Peyer's patch (tissue), 4 donors: ENCODE results near the gene SYCN. TPM values are rescaled to one million over a fixed set of nuclear protein-coding genes. Genes with fewer than 3 reads are reported as not detected.

Source experiments
- DNase-seq, 3 donors: peaks; one replicate each; pipeline ENCODE4 v3.0.0-alpha.2; 2017 to 2019
- H3K27ac ChIP-seq, 4 donors: fragments of 200-600 bp; sonication (generic); one replicate each; pipeline ENCODE4 v1.5.1; 2016 to 2019
- H3K27me3 ChIP-seq, 2 donors: fragments of 200-600 bp; sonication (generic); one replicate each; pipeline ENCODE4 v1.5.1; 2019
- H3K36me3 ChIP-seq, 3 donors: fragments of 200-600 bp; sonication (generic); one replicate each; pipeline ENCODE4 v1.5.1; 2016 to 2019
- H3K4me1 ChIP-seq, 4 donors: fragments of 200-600 bp; sonication (generic); one replicate each; pipeline ENCODE4 v1.5.1; 2016 to 2019
- H3K4me3 ChIP-seq, 4 donors: fragments of 200-600 bp; sonication (generic); 1 replicate in 3 of 4; 2 replicates in 1 of 4; pipeline ENCODE4 v1.5.1; 2016 to 2019; ENCODE audit warnings: mild to moderate bottlenecking in 1 of 4
- H3K9me3 ChIP-seq, 4 donors: fragments of 200-600 bp; sonication (generic); one replicate each; pipeline ENCODE4 v1.5.1; 2016 to 2019; ENCODE audit warnings: mild to moderate bottlenecking in 1 of 4
- CTCF ChIP-seq, 6 experiments: fragments of 450-650 bp in 4 of 6; fragments of 200-600 bp in 2 of 6; sonication (generic) in 1 of 6; IDR thresholded peaks; one replicate each; pipeline ENCODE4 v1.5.1; 2017 to 2019; ENCODE audit warnings: antibody characterized with exemption in 6 of 6, mild to moderate bottlenecking in 3 of 6, moderate library complexity in 1 of 6
- POLR2A ChIP-seq, 2 donors: fragments of 450-650 bp; IDR thresholded peaks; one replicate each; pipeline ENCODE4 v1.5.1; 2017; ENCODE audit warnings: antibody characterized with exemption in 2 of 2, mild to moderate bottlenecking in 2 of 2, moderate library complexity in 2 of 2
- total RNA-seq, 4 donors: library from RNA; depleted of rRNA; stranded (reverse); fragments of >200 nt; gene quantifications; one replicate each; pipeline ENCODE4 v1.1.0, GENCODE V29; 2016

SYCN gene
- total RNA-seq, 4 donors from 2014 or later: not detected

GRCh38 chr19:39171479-39172465 is 32.3 kb downstream of the SYCN start:
- TF ChIP-seq POLR2A (IDR thresholded peaks at IDR 0.05) (no peak), CTCF (IDR thresholded peaks at IDR 0.05) (no peak)
- no peaks in the 10 kb centered on the region for H3K27me3 ChIP-seq
- no peak overlapping the region for H3K27ac ChIP-seq
- H3K4me1 ChIP-seq: peaks cover 0 to 9% (median 0%) of the 10 kb centered on the region in 4 donors
- H3K4me3 ChIP-seq: no peak overlapping the region
- peaks cover 0 to 76% (median 0%) of the 10 kb centered on the region in 3 donors for H3K36me3 ChIP-seq
- H3K9me3 ChIP-seq: no peaks in the 10 kb centered on the region
- DNase-seq: no peak

GRCh38 chr19:39170386-39171231 is 33.5 kb downstream of the SYCN start:
- TF ChIP-seq POLR2A (IDR thresholded peaks at IDR 0.05) (no peak), CTCF (IDR thresholded peaks at IDR 0.05) (no peak)
- Histone ChIP-seq H3K4me1 (peaks cover 0 to 21% (median 0%) of the 10 kb centered on the region in 4 donors), H3K4me3 (no peak overlapping the region), H3K27me3 (no peaks in the 10 kb centered on the region), H3K36me3 (peaks cover 0 to 65% (median 0%) of the 10 kb centered on the region in 3 donors), H3K27ac (no peak overlapping the region), H3K9me3 (no peaks in the 10 kb centered on the region)
- no peak for DNase-seq

- Histone ChIP-seq H3K27me3 (no peaks in the 10 kb centered on the region), H3K27ac (no peak overlapping the region), H3K9me3 (no peaks in the 10 kb centered on the region), H3K4me3 (no peak overlapping the region), H3K4me1 (peaks cover 0 to 23% (median 0%) of the 10 kb centered on the region in 4 donors), H3K36me3 (peaks cover 0 to 51% (median 0%) of the 10 kb centered on the region in 3 donors)
- TF ChIP-seq CTCF (IDR thresholded peaks at IDR 0.05) (no peak), POLR2A (IDR thresholded peaks at IDR 0.05) (no peak)
- DNase-seq: no peak
Observed at GRCh38 chr19:39169143-39169810, 34.8 kb downstream of the SYCN start.

- no peak for DNase-seq
- no peak overlapping the region for H3K27ac ChIP-seq
- TF ChIP-seq CTCF (IDR thresholded peaks at IDR 0.05) (no peak), POLR2A (IDR thresholded peaks at IDR 0.05) (no peak)
- no peaks in the 10 kb centered on the region for H3K27me3 ChIP-seq
- H3K4me1 ChIP-seq: peaks cover 0 to 23% (median 0%) of the 10 kb centered on the region in 4 donors
- H3K36me3 ChIP-seq: peaks cover 0 to 44% (median 0%) of the 10 kb centered on the region in 3 donors
- no peak overlapping the region for H3K4me3 ChIP-seq
- H3K9me3 ChIP-seq: no peaks in the 10 kb centered on the region
Observed at GRCh38 chr19:39168258-39169142, 35.6 kb downstream of the SYCN start.
